ENCODE measurements around the gene TSPAN31. TPM values are rescaled to one million over a fixed set of nuclear protein-coding genes. Genes with fewer than 3 reads are reported as not detected.

Gene TSPAN31
- total RNA-seq, 2 experiments from 2014 or later: 18.6 to 22.3 TPM

DNA sequence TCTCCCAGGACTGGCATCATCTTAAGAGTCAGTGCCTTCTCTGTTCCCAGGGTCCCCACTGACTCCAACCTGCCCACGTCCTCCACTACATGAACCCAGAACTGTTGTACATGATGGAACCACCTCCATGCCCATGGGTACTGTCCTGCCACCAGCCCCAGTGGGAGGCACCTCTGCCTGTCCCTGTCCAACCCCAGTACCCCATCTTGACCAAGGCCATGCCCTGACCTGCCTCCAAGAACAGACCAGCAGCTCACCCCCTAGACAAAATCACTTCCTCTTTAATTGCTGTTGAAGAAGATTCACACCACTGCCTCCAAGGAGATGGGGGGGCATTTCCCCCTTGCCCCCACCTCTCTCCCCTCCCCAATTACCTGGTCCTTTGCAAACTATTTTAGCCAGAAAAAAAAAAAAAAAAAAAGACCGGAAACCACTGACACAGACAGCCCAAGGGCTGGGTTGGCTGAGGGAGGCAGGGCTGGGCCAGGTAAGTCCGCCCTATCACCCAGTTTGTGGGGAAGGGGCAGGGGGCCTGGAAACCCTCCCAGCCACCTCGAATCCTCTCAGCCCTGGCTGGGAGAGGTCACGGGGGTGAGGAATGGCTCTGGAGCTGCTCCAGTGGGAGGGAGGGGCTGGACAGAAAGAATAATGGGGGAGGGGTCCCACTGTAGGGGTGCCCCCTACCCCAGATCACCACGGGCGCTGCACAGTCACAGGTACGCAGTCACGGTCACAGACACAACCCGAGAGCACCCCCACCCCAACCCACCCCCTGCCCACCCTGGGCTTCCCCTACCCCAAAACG, 19.7 kb upstream of the TSPAN31 start:
- H3K27ac Mint-ChIP-seq: no peak overlapping the region
- DNase-seq: peak; percentile 4
- peaks cover 6% of the 10 kb centered on the region for H3K4me1 Mint-ChIP-seq
- CTCF ChIA-PET: interaction anchor here (1.2 kb wide), 1 partner anchor 55 kb away, joined by 3 read pairs; no protein-coding TSS in a partner anchor
- no peaks in the 10 kb centered on the region for H3K27me3 Mint-ChIP-seq
- H3K4me3 Mint-ChIP-seq: no peak overlapping the region
- peaks cover 51% of the 10 kb centered on the region for H3K36me3 Mint-ChIP-seq (ENCODE audit: low read depth)
- POLR2A ChIA-PET: no interaction called here
- no peaks in the 10 kb centered on the region for H3K9me3 Mint-ChIP-seq

DNA sequence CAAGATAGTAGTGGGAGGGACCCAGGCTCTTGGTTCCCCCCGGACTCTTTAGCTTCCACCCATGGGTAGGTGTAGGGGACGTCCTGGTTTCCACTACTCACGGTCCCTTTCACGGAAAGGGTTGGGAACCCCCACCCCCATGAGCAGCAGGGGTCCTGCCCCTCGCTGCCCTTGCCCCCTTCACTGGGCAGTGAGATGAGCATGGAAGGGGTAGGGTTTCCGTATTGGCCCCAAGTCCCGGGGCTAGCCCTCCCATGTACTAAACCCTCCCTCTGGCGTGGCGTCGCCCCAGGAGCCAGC, 19.0 kb upstream of the TSPAN31 start:
- peaks cover 57% of the 10 kb centered on the region for H3K36me3 Mint-ChIP-seq (ENCODE audit: low read depth)
- no peaks in the 10 kb centered on the region for H3K9me3 Mint-ChIP-seq
- no peaks in the 10 kb centered on the region for H3K27me3 Mint-ChIP-seq
- DNase-seq: peak; percentile 5
- no peak overlapping the region for H3K27ac Mint-ChIP-seq
- CTCF ChIA-PET: interaction anchor here (1.2 kb wide), 1 partner anchor 54 kb away, joined by 3 read pairs; no protein-coding TSS in a partner anchor
- no peak overlapping the region for H3K4me3 Mint-ChIP-seq
- H3K4me1 Mint-ChIP-seq: peaks cover 6% of the 10 kb centered on the region
- POLR2A ChIA-PET: no interaction called here

DNA sequence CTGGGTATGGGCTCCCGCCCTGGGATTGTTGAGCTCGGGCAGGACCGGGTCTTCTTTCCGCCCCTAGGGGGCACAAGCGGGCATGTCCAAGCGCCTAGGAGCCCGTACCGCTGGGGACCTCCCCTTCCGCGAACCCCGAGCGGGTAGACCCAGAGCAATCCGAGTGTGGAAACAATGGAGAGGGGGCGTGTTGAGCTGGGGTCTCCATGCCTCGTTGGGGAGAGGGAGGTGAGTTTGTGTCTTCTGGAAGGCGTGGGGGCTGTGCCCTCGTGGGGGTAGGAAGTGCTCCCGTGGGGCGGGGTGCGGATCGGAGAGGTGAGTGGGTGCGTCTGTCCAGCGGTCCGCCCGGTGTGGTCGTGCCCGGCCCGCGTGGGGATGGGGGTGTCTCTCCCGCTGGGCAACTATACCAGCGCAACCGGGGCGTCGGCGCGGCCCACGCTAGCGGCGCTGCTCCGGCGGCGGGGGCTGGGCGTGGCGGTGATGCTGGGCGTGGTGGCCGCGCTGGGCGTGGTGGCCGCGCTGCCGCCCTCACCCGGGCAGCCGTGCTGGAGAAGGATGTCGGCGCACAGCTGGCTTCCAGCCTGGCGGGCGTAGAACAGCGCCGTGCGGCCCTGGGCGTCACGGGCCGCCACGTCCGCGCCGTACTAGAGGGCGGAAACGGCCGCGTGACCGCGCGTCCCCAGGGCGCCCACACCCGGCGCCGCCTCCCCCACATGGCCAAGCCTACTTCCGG, 18.5 kb upstream of the TSPAN31 start:
- DNase-seq: peak; percentile 16
- ChIA-PET CTCF (interaction anchor here (0.5 to 1.2 kb wide), 2 partner anchors 54 to 1032 kb away, joined by 3 to 7 read pairs; no protein-coding TSS in a partner anchor), POLR2A (interaction anchor here (0.5 to 0.6 kb wide), 2 partner anchors 9 to 112 kb away, joined by 3 read pairs; no protein-coding TSS in a partner anchor)
- Mint-ChIP-seq H3K27me3 (no peaks in the 10 kb centered on the region), H3K36me3 (ENCODE audit: low read depth) (peaks cover 58% of the 10 kb centered on the region), H3K4me1 (peaks cover 6% of the 10 kb centered on the region), H3K27ac (no peak overlapping the region), H3K4me3 (no peak overlapping the region), H3K9me3 (no peaks in the 10 kb centered on the region)

DNA sequence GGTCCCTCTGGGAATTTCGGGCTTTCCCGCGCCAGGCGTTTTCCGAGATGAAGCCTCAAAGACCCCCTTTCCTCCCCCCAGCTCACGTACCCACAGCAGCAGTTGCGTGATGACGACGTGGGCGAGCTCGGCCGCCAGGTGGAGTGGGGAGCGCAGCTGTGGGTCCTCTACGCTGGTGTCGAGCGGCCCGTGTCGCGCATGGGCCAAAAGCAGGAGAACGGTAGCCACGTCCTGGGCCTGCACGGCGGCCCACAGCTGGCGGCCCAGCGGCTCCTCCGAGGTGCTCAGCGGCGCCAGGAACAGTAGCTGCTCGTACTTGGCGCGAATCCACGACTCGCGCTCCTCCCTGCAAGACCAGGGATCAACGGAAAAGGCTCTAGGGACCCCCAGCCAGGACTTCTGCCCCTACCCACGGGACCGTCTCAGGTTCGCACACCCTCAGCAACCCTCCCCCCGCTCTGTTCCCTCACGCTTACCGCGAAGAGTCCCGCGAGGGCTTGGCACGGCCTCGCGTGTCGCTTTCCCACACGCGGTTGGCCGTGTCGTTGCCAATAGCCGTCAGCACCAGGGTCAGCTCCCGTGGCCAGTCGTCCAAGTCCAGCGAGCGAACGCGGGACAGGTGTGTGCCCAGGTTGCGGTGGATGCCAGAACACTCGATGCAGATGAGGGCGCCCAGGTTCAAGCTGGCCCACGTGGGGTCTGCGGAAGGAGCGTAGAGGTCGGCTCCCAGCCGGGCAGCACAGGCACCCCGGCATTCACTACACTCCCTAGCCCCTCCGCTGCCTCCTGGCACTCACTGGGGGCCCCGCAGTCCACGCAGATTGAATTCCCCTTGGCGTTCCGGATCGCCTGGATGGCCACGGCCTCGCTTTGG, 17.7 kb upstream of the TSPAN31 start:
- H3K36me3 Mint-ChIP-seq (ENCODE audit: low read depth): peaks cover 62% of the 10 kb centered on the region
- CTCF ChIA-PET: interaction anchor here (0.5 to 0.9 kb wide), 4 partner anchors 9 to 1033 kb away, joined by 3 to 7 read pairs (median 4); no protein-coding TSS in a partner anchor
- DNase-seq: peak; percentile 5

DNA sequence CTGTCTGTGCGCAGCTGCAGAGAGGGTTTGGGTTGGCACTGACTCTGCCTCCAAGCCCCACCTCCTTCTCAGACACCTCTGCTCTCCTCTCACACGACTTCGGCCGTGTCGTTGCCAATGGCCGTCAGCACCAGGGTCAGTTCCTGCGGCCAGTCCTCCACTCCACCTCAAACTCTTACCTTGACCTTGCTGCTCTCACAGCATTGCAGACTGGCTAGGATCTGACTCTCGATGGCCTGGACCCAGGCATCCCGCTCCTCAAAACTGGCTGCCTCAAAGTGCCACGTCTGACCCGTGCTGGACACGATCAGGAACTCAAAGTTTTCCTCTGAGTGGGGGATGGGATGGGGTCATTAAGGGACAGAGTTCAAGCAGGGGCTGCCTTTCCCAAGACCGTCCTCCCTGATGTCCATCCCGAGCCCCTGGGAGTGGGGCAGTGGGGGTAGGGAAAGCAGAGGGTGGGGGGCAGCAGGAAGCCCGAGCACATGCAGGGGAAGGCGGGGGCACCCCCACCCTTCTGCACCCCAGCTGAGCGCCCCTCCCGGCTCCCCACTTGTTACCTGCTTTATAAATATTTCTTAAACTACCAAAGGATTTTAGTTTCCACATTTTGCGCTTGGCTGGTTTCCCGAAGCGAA, 17.0 kb upstream of the TSPAN31 start:
- Mint-ChIP-seq H3K27me3 (no peaks in the 10 kb centered on the region), H3K9me3 (no peaks in the 10 kb centered on the region), H3K36me3 (ENCODE audit: low read depth) (peaks cover 67% of the 10 kb centered on the region), H3K4me1 (peaks cover 6% of the 10 kb centered on the region), H3K4me3 (no peak overlapping the region), H3K27ac (peak overlapping the region; percentile 27)
- ChIA-PET POLR2A (no interaction called here), CTCF (interaction anchor here (0.6 to 0.9 kb wide), 3 partner anchors 9 to 145 kb away, joined by 3 to 5 read pairs (median 4); no protein-coding TSS in a partner anchor)
- peak; percentile 5 for DNase-seq

More for the DNA sequence above, 17.7 kb upstream of the TSPAN31 start:
- Mint-ChIP-seq H3K4me3 (no peak overlapping the region), H3K9me3 (no peaks in the 10 kb centered on the region), H3K4me1 (peaks cover 6% of the 10 kb centered on the region), H3K27ac (no peak overlapping the region), H3K27me3 (no peaks in the 10 kb centered on the region)
- POLR2A ChIA-PET: no interaction called here

DNA sequence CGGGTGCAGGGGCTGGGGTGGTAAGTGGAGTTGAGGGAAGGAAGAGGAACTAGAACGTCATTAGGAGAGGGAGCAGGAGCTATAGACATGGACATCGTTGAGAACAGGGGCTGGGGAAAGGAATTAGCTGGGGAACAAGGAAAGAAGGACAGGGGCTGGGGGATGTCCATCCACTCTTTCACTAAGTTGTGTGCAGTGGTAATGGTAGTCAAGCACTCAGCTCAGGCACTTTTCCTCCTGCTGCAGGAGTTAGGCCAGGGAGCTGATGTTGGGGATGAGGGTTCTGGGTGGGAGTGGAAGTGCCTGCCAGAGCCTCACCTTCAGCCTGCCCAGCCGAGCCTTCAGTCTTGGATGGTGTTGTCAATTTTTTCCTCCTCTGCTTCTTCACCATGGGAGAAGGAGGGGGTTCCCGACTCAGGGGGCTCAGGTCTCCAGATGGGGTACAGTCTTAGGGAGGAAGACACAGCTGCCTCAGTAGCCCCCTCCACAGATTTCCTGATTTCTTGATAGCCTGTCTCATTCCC, 15.5 kb upstream of the TSPAN31 start:
- ChIA-PET CTCF (interaction anchor here (0.7 to 0.9 kb wide), 2 partner anchors 9 to 25 kb away, joined by 3 read pairs; no protein-coding TSS in a partner anchor), POLR2A (no interaction called here)
- Mint-ChIP-seq H3K27ac (no peak overlapping the region), H3K4me3 (no peak overlapping the region), H3K27me3 (no peaks in the 10 kb centered on the region), H3K36me3 (ENCODE audit: low read depth) (peaks cover 77% of the 10 kb centered on the region), H3K9me3 (no peaks in the 10 kb centered on the region), H3K4me1 (peaks cover 6% of the 10 kb centered on the region)
- DNase-seq: no peak

DNA sequence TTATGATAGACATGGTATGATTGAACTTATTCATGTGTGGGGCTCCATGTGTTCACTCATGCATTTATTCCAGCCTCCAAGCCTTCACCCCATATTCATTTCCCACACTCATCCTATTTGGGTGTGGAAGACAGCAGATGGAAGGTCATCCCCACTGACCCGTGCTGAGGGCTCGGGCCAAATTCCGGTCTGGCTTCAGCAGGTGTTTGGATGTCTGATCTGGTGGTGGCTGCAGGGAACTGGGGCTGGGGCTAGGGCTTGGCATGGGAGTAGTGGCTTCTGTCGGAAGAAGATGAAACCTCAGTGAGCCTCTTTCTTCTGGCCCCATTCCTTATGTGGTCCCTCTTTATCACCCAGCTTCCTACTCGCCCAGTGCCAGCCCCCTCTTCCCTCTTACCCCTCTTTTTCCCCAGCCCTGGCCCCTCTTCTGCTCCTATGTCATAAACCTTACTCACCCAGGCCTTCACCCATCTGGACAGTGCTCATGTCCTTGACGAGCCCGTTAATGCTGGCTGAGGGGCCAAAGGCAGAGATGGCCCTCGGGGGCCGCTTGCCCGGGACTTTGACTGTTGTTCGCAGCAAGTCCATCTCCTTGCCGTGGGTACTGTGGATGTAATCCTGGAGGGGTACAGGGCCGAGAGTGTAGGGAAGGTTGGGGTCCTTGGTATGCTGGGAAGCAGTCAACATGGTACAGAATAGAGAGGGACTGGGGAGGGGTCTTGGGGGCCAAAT, 14.3 kb upstream of the TSPAN31 start:
- DNase-seq: no peak
- CTCF ChIA-PET: interaction anchor here (0.9 to 1.5 kb wide), 2 partner anchors 24 to 37 kb away, joined by 3 read pairs; partner anchors contain the start of gene OS9
- Mint-ChIP-seq H3K36me3 (ENCODE audit: low read depth) (peaks cover 82% of the 10 kb centered on the region), H3K4me1 (peaks cover 3% of the 10 kb centered on the region), H3K27me3 (no peaks in the 10 kb centered on the region), H3K9me3 (no peaks in the 10 kb centered on the region), H3K27ac (no peak overlapping the region), H3K4me3 (no peak overlapping the region)
- POLR2A ChIA-PET: no interaction called here

DNA sequence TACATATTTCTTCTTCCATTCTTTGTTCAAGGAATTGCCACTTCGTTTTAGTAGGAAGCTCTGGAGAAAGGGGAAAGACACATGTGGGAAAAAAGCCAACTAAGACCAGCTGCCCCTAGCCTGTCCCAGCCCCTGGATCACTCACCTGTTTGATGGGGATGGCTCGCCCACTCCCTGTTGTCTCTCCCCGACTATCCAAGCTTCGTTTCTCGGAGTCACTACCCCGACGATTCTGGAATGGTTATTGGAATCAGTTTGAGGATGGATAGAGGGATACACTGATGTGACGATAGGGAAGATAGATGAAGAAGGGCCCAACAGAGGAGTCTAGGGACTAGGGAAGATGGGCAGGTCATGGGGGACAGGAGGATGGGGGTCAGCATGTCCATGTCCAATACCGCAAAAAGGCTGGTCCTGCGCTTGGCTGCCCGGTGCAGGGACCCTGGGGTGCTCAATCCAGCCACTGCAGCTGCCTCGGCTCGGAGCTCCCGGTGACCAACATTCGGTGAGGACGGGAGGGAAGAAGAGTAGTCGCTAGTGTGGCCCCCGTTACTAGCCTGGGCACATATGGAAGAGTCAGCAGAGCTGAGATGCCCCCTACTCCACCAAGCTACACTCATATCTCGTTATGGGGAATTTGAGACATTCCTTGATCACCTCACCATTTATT, 13.3 kb upstream of the TSPAN31 start:
- no peak overlapping the region for H3K4me3 Mint-ChIP-seq
- ChIA-PET CTCF (interaction anchor here (0.5 to 1.5 kb wide), 2 partner anchors 23 to 38 kb away, joined by 3 read pairs; partner anchors contain the start of gene OS9), POLR2A (no interaction called here)
- DNase-seq: no peak
- no peaks in the 10 kb centered on the region for H3K27me3 Mint-ChIP-seq
- H3K36me3 Mint-ChIP-seq (ENCODE audit: low read depth): peaks cover 80% of the 10 kb centered on the region
- H3K9me3 Mint-ChIP-seq: no peaks in the 10 kb centered on the region
- peaks cover 2% of the 10 kb centered on the region for H3K4me1 Mint-ChIP-seq
- no peak overlapping the region for H3K27ac Mint-ChIP-seq

DNA sequence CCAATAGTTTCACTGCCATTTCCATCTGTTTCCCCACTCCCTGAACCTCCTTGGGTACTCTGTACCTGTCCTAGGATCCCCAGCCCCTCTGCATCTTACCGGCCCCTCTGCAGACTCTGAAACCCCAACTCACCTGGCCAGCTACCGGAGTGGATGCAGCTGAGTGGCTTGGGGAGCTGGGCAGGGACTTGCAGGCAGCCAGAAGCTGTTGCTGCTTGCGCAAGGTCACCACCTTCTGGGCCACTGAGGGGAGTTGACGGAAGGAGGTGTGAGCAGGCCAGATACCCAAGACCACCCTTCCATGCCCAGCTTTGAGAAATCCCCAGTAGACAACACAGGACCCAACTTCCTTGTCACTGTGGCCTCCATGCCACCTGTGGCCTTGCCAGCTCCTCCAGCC, 12.6 kb upstream of the TSPAN31 start:
- no peak overlapping the region for H3K27ac Mint-ChIP-seq
- no peaks in the 10 kb centered on the region for H3K9me3 Mint-ChIP-seq
- peaks cover 79% of the 10 kb centered on the region for H3K36me3 Mint-ChIP-seq (ENCODE audit: low read depth)
- ChIA-PET POLR2A (no interaction called here), CTCF (interaction anchor here (0.5 to 2.9 kb wide), 5 partner anchors 9 to 149 kb away, joined by 3 to 8 read pairs (median 5); partner anchors contain the start of gene OS9)
- no peak overlapping the region for H3K4me3 Mint-ChIP-seq
- peaks cover 6% of the 10 kb centered on the region for H3K4me1 Mint-ChIP-seq
- no peaks in the 10 kb centered on the region for H3K27me3 Mint-ChIP-seq
- no peak for DNase-seq

DNA sequence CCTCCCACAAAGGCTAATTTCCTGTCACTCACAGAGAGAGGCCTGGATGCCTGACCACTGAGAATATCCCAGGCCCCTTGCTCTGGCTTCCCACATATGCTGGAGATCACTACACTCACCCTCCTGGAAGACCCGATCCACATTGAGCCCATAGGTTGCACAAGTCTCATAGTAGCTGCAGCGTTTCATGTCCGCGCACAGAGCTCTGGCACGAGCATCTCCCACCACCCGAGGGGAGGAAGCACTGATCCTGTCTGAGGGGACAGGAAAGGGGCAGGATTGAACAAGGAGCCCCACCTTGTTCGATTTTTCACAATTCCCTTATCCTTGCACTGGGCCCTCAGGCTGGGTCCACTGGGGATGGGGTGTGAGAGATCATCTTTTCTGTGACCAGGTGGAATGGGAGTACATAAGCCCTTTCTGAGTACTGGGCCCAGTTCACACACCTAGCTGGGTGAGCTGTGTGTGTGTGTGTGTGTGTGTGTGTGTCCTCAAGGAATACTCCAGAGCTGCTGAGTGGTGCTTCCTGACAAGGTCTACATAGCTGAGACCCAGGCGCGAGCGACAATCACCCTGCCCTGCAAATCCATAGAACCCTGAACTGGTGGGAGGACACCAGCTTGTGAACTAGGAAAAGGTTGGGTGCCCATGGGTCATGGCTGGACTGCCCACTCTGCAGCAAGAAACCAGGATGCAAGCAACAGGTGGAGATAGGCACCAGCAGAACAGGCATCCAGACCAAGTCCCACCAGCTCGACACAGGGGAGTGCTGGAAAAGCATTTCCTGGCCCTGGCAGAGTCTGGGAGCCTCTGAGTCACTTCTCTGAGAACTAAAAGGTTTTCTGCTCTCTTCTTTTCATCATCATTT, 11.9 kb upstream of the TSPAN31 start:
- no peaks in the 10 kb centered on the region for H3K27me3 Mint-ChIP-seq
- no peaks in the 10 kb centered on the region for H3K9me3 Mint-ChIP-seq
- POLR2A ChIA-PET: no interaction called here
- CTCF ChIA-PET: interaction anchor here (1.2 to 2.9 kb wide), 3 partner anchors 8 to 150 kb away, joined by 5 to 8 read pairs (median 5); no protein-coding TSS in a partner anchor
- H3K36me3 Mint-ChIP-seq (ENCODE audit: low read depth): peaks cover 74% of the 10 kb centered on the region
- no peak overlapping the region for H3K4me3 Mint-ChIP-seq
- no peak for DNase-seq
- no peak overlapping the region for H3K27ac Mint-ChIP-seq
- peaks cover 6% of the 10 kb centered on the region for H3K4me1 Mint-ChIP-seq

Data from activated CD4-positive, alpha-beta T cell treated with anti-CD3 and anti-CD28 coated beads, Interleukin-2, amount 10 ng/mL, durations not matched to agents 7 days and 5 days (primary cell).